Lower leg skin (tissue), 3 donors: ENCODE data around the gene BFSP1.

ENCODE experiments used
- CTCF ChIP-seq, 3 donors: fragments of 450-650 bp; IDR thresholded peaks; one replicate each; pipeline ENCODE4 v1.5.1; 2016; ENCODE audit warnings: antibody characterized with exemption in 3 of 3, mild to moderate bottlenecking in 3 of 3, moderate library complexity in 2 of 3
- POLR2A ChIP-seq, 2 donors: fragments of 450-650 bp; IDR thresholded peaks; one replicate each; pipeline ENCODE4 v1.6.1; 2016 to 2017; ENCODE audit warnings: antibody characterized with exemption in 2 of 2, mild to moderate bottlenecking in 1 of 2, moderate library complexity in 1 of 2

- no peak for TF ChIP-seq POLR2A (IDR thresholded peaks at IDR 0.05)
- no peak for TF ChIP-seq CTCF (IDR thresholded peaks at IDR 0.05)
Measured at GRCh38 chr20:17507032-17507431, 24.1 kb downstream of the BFSP1 start.
